OCI-LY7 (cell line): Measurements from ENCODE around the gene ZNF44.

Experiments used
- CTCF ChIP-seq: fragments of 200-600 bp; sonication (generic); conservative IDR thresholded peaks from 2 replicates; pipeline ENCODE4 v1.5.1; 2014; ENCODE audit warnings: mild to moderate bottlenecking, antibody characterized with exemption, low read length, moderate library complexity, mixed read lengths
- EZH2phosphoT487 ChIP-seq: fragments of 200-600 bp; sonication (generic); IDR thresholded peaks from 2 replicates; pipeline ENCODE4 v1.6.1; 2018; ENCODE audit warnings: low read depth, borderline replicate concordance, mild to moderate bottlenecking, mixed run types, antibody characterized with exemption, low read length, moderate library complexity, mixed read lengths

- no peak for TF ChIP-seq CTCF
- no peak for TF ChIP-seq EZH2phosphoT487
These were observed 39.3 kb downstream of the ZNF44 start for GRCh38 chr19:12255372-12255771.
